Measurements from ENCODE around the gene HOXD12.

HOXD12 gene

DNA sequence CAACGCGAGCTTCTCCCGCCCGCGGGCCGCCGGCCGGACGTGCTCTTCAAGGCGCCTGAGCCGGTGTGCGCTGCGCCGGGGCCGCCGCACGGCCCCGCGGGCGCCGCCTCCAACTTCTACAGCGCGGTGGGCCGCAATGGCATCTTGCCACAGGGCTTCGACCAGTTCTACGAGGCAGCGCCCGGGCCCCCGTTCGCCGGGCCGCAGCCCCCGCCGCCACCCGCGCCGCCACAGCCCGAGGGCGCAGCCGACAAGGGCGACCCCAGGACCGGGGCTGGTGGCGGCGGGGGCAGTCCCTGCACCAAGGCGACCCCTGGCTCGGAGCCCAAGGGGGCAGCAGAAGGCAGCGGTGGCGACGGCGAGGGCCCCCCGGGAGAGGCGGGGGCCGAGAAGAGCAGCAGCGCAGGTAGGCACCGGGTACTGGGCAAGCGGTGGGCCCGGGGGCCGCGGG is 8.2 kb downstream of the HOXD12 start:
- no peak for DNase-seq

DNA sequence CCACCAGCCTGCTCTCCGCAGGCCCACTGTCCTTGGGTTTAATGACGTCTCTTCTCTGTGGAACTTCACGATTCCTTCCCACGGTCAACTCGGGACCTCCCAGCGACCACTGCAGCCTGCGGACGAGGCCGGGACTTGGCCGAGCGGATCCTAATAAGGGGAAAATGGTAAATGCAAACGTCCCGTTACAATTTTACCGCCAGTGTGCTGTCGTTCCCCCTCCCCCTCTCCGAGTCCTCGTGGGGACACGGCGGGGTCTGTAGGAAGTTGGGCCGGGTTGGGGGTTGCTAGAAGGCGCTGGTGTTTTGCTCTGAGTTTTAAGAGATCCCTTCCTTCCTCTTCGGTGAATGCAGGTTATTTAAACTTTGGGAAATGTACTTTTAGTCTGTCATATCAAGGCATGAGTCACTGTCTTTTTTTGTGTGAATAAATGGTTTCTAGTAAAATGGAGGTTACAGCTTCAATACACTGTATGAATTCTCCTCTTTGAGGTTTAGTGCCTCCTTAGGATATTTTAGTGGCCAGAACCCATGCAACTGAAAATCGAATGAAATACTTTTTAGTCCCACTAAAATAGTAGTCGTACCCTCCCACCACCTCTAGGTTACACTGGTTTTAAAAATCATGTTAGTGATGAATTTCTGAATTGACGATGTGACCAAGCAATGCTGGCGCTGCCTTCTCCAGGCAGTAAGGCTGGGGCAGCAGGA is 9.8 kb downstream of the HOXD12 start:
- DNase-seq: no peak

DNA sequence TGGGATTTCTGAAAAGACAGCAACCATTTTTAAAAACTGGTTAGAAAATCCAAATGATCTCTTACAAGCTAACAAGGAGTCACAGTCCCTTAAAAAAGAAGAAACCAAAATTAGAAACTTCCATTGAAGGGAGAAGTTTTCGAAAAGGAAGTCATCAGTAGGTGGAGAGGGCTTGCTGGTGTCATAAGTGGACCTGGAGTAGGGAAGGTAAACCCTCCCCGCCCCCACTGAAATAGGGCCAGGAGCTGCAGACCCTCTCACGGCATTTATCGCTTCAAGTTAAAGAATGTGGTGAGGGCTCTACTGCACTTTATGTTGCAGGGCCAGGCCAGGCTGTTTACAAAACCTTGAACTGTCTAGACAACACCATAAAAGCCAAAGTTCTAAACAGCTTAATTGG is 10.4 kb downstream of the HOXD12 start:
- no peak for DNase-seq

DNA sequence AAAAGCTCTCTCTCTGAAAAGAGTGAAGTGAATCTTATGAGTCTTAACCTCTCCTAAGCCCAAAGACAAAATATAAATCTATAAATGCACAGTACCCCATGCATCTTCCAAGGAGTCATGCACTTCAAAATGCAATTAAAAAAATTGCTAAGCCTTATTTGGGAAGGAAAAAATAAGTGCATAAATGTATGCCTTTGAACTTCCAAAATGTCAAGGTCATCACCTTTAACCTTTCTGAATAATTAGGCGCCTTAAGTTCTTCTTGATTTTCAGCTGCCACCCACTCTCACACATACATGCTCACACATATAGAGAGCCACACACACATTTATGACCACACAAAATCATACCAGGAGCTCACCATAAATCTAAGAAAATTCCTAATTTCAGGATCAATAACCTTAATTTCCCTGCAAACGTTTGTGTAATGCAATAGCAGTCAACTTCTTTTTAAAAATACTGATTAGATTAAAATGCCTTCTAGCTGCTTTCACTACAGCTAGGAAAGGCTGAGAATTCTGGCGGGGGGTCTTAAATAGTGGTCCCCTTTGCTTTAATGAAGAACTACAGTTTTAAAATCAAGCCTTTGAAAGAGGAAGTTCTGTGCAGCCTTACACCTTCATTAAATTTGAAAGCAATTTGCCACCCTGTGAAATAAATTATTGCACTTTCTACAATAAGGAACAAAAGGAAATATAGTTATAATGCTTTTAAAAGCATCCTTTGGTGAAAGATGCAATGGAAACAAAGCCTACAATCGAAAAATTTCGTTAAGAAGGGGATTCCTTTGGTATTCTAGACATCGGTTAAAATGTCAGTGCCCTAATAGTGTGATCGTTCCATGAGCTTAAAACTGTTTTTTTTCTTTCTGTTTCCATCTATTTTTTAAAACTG is 11.1 kb downstream of the HOXD12 start:
- no peak for DNase-seq

DNA sequence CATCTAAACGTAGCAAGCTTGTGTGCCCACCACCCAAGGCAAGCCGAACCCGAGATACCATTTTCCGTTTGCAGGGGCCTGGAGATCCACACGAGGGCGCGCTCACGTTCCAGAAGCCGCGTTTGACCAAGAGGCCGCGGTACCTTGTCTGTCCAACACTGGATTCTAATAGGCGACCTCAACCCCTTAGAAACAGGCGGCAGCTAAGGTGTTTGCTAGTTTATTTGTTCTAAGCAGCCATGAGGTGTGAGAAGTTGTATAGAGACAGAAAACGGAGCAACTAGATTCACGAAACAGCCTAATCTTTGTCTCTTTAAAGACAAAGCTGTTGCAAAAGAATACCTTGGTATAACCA is 11.7 kb downstream of the HOXD12 start:
- no peak for DNase-seq

DNA sequence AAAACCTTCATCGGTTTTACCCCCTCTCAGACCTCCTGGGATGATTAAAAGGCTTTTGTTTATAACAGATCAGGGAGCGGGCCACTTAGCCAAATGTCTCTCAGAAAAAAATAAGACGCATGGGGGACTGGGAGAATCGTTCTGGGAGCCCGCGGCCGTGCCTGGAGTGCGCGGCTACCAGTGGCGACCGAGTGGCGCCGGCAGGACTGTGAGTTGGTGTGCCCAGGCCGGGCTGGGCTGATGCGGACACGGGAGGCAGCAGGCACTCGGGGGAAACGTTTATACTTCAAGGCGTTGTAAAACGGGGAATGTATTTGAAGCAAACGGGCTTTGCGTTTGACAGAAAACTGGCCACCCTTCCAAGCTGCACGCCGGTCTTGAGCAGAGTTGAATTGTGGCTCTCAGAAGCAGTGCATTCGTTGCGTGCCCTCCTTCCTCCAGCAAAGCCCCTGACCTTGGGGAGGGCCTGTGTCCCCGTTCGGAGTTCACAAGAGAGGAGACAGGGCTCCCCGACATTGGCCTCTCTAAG is 12.3 kb downstream of the HOXD12 start:
- DNase-seq: no peak

DNA sequence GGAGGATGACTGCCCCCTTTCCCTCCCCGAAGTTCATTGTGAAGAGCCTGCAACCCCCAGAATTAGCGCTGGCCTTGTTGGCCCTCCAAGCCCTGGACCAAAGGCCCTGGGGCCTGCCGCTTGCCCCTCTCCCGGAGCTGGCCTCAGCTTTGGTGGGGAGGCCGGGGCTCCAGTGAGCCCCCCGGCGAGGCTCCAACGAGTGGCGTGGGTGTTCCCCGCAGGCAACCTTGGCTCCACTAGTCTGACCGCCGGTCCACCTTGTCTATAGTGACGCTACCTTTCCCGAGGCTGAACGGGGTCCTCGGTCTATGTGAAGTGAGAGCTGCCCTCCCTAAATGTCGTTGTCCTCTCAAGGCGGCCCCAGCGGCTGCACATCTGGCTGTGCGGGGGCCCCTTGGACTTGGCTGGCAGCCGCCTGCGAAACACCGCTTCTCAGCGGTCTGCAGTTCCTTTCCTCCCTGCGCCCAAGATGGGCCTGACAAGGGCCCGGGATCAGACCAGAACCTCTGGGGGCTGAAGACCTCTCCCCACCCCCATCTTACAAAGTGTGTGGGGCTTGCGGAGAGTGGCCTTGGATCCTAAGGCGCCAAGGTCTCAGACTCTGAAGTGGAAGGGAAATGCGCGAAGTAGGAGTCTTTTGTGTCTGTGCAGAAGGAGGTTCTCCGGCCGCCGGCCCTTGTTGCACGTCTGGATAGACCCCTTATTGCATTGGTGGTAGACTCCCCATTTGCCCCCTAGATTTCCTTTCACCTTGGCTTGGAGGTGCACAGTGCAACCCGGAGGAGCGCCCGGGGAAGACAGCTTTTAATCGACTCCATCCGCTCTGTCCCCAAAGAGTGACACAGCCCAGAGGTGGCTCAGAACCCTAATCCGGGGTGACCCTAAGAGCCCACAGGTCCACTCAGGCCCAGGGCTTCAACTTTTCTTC is 13.0 kb downstream of the HOXD12 start:
- no peak for DNase-seq

DNA sequence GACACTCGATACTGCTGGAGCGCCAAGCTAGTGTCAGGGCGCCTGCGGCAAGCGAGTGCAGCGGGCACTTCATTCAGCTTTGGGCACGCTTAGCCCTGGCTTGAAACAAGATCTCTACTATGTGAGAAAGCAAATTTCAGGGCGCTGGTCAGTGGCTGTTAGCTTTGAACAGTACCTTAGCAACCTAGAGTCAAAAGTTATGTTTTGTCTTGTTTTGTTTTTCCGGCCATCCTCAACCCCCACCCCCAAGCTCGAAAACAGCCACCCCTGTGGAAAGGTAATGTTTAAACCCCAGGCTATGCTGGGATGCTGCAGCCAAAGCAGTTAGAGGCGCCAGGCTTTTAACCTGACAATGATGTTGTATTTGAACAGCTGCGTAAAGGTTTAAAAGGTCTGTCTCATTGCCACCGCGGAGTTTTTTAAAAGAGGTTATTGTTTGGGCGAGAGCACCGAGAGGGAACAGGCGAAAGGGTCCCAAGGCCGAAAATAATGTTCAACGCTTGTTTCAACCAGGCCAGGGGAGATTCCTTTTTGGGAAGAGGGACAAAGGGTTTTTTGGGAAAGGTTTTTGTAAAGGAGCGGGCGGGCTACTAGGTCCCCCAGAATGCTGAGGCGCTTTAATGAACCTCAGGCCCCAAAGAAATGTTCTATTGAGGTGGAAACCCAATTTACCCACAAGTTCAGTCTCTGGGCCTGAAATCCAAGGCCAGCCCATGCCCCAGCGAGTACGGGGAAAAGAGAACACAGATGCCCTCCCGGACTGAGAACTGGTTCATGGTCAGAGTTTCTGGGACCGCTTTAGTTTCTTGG is 14.7 kb downstream of the HOXD12 start:
- no peak for DNase-seq

DNA sequence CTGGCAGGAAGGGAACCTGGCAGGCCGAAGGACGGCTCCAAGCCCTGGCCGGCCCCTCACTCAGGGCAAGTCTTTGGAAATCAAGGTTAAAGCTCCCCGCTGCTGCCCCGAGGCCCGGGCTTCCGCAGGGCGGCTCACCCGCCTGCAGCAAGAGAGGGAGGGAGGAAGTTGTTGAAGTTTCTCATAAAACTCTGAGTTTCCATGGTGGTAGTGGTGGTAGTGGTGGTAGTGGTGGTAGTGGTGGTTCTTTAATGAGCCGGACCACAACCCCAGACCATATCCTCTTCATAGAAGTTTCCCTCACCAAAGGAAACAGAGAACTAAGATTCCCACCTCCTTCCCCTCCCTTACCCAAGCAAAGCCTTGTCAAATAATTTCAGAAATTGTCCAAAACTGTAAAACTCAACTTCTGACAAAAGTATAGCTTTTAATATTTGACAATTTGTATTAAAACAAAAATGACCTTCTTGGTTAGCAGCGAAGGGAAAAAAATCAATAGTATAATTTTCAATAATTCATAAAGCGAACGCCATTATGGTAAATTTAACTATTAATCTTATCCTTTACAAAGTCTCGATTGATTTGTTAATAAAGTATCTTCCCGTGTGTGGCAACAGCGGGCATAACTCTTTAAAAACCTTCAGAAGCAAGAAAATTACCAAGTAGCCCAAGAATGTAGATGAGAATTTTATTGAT is 15.5 kb downstream of the HOXD12 start:
- no peak for DNase-seq

DNA sequence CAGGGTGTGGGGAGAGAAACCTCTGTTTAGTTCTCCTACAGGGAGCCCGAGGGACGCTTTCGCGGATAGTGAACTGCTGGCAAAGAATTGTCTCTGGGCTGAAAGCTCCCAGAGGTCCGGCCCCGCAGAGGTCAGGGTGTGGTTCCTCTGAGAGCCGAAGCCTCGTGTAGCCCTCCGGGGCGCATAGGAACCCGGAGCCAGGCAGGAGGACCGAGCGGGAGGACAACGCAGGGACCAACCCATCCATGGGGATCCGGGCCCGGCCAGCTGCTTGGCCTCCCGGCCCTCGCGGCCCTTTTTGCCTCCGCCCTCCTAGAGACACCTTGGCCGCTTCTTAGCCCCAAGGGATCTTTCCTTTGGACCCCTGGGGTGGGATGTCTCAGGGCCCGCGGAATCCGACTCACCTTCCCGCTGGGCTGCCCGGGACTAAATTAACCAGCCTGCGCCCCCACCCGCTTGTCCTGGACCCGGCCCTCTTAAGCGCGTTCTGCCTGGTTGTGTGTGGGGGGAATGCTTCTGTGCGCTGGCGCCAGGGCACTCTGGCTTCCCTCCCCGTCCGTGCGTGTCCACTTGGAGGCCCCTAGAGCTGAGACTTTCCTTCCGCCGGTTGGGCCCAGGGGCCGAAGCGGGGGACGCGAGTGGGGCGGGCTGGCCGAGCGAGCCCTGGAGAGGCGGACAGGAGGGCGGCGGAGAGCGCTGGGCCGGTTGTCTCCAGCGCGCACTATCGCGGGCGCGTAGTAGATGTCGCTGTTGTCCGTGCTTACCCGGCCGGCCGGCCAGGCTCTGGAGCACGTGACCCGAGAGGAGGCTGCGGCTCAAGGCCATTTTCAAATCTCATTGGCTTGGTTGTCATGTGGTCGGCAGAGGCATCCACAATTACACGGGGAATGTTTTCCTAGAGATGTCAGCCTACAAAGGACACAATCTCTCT is 16.6 kb downstream of the HOXD12 start, which contains the start of gene HOXD10:
TSS of gene HOXD10 (plus strand) at position 896 of the 931 bp plus-strand sequence. CDS start 56 bp downstream, outside the sequence.
- DNase-seq: no peak

DNA sequence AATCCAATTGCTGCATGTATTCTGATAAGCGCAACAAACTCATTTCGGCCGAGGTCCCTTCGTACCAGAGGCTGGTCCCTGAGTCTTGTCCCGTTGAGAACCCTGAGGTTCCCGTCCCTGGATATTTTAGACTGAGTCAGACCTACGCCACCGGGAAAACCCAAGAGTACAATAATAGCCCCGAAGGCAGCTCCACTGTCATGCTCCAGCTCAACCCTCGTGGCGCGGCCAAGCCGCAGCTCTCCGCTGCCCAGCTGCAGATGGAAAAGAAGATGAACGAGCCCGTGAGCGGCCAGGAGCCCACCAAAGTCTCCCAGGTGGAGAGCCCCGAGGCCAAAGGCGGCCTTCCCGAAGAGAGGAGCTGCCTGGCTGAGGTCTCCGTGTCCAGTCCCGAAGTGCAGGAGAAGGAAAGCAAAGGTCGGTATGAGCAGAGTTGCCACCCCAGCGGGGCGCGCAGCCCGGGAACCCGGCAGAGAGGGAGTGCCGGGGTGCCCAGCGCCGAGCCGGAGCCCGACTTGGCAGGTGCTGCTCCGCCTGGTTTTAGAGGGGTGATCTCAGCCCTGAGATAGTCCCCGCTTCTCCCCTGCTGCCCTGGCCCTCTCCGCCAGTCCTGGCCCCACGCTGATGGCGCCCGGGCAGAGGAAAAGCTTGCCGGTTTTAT is 17.7 kb downstream of the HOXD12 start:
- no peak for DNase-seq

DNA sequence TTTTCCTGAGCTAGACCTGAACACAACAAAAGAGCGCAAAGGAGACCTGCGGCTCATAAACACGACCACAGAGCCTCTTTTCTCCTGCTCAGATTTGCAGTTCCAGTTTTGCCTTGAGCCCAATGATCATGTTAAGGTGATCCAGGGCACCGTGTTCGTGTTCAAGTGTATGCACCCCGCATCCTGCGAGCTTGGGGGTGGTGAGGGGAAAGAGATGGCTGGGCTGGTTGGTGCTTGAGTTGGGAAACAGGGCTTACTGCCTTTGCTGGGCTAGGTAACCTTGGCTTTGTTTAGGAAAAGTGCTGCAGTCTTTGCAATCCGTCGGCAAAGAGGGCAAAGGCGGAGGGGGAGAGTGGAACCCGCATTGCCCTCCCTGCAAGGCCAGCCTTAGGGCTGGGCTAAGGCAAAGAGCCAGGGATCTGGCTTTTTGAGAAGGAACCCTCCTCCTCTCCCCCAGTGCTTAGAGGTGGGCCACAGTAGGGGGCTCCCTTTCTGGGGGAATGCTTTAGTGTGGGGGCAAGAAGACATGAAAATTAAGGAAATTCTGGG is 18.3 kb downstream of the HOXD12 start:
- no peak for DNase-seq

DNA sequence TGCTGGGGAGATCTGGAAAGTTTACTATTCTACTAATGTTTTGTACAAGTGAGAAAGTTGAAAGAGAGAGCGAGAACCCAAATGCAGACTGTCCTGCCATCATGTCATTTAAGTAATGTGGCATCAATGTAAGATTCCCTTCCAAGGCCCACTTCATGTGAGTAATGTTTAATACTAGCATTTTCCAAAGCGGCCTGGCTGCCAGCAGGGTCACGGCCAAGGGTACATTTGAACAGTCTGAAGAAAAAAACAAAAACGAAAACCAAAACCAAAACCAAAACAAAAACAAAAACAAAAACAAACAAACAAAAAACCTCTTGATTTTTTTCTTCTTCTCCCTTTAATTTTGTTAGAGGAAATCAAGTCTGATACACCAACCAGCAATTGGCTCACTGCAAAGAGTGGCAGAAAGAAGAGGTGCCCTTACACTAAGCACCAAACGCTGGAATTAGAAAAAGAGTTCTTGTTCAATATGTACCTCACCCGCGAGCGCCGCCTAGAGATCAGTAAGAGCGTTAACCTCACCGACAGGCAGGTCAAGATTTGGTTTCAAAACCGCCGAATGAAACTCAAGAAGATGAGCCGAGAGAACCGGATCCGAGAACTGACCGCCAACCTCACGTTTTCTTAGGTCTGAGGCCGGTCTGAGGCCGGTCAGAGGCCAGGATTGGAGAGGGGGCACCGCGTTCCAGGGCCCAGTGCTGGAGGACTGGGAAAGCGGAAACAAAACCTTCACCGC is 19.2 kb downstream of the HOXD12 start:
- no peak for DNase-seq

DNA sequence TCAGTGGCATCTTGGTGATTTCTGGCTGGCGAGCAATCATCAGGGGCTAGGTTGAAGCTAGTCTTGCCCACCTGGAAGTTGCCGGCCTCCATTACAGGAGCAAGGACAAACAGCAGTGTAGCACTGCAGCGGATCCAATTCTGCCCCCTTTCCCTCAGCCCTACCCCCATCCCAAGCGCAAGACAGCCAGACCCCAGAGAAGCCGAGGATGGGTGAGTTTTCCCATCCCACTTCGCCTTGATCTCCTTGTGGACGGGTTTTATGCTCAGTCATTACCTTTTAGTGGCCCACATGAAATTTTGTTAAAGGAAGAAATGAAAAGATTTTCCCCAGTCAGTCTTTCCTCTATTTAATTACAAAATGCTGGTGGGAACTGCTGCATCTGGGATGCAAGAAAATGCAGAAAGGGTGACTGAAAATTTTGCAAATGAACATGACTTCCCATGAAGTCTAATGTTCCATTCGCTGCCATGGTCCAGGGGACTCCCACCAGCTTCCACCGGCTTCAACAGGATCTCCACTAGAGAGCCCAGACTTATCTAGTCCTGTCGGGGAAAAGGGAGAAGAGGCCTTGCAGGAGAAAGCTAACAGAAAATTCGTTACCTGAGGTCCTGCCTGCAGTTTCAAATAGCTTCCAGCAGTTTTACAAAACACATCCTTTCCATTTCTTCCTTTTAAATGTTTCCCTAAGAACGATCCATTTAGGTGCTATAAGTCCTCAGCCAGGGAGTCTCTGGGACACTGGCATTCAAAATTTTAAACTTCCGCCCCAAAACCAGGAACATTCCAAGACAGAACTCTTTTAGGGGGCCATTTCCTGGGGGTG is 21.0 kb downstream of the HOXD12 start:
- DNase-seq: no peak

DNA sequence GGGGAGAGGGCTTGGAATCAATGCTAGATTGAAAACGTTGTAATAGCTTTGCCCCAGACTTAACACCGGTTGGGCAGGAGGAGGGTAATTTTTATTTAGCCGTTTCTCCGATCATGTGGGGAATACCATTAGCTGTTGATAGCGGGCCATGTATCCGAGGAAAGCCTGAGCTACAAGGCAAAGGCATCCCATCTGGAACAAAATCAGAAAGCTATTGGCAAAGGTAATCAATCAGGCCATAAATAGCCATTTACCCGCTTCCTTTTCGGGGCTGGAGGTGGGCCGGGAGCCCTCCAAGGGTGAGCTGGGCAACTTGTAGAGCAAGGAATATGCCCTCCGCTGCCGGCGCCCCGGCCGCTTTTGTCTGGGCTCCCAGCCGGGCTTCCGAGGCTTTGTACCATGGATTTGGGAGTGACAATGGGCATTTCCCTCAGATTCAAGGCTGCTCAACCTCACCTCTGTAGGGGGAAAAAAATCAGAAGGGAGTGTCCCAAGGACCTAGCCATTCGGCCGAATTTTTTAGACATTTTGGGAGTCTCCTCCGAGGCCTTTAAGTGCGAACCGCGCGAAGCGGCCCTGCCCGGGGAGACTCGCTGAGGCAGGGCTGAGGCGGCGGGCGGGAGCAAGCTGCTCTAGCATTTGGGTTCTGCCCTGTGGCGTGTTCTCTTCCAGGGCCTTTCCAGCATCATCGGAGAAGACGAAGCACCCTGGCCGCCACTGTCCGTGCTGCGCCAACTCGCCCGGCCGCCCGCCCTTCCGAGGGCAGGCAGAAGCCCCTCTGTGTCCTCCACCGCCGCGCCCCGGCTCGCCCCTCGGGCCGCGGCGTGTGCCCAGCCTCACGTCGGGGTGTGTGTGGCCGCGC is 21.8 kb downstream of the HOXD12 start:
- DNase-seq: no peak

DNA sequence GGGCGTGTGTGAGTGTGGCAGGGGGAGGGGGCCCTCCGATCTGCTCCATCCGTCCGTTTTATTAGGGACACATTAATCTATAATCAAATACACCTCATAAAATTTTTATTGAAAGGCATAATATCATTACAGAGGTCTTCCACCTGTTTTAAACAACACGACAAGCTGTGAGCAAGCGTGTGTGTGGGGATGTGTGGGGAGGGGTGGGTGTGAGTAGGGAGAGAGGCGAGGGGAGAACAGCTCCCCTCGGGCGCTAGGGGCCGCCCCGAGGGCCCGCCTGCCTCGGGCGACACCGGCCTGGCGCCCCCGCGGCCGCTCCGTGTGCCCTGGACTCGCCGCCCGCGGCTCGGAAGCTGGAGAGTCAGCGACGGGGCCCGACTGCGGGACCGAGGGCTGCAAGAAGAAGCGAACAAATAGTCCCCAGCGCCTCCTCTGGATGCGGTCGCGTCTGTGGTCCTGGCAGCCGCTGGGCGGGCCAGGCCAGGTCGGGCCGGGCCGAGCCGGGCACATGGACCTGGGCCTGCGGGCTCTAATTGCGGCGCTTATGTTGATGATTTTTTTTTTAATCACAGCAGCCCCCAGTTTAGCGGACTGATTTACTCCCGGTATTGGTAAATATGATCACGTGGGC is 22.6 kb downstream of the HOXD12 start:
- no peak for DNase-seq

All from CD4-positive, alpha-beta T cell treated with Interleukin-1 beta for 1 hour (primary cell).